Muscle of leg (tissue), 11 donors: ENCODE data around the gene NELFB. TPM values are rescaled to one million over a fixed set of nuclear protein-coding genes. Genes with fewer than 3 reads are reported as not detected.
"Not testable (repeated sequence)": the region's sequence is repeated elsewhere in the genome, so short reads cannot be mapped to it uniquely, and the experiment has no call there.

Experiments used
- DNase-seq: peaks from one replicate; pipeline ENCODE4 v3.0.0; 2013
- H3K27ac ChIP-seq: one replicate; pipeline ENCODE4 v1.5.1; 2013; ENCODE audit warnings: mild to moderate bottlenecking, low read length, control low read depth
- H3K27me3 ChIP-seq: one replicate; pipeline ENCODE4 v1.6.1; 2013; ENCODE audit warnings: low read length; ENCODE audit not compliant: control insufficient read depth, insufficient read depth
- H3K36me3 ChIP-seq: one replicate; pipeline ENCODE4 v1.6.1; 2013; ENCODE audit warnings: low read length; ENCODE audit not compliant: control insufficient read depth, insufficient read depth
- H3K4me1 ChIP-seq: one replicate; pipeline ENCODE4 v1.6.1; 2013; ENCODE audit warnings: low read length; ENCODE audit not compliant: control insufficient read depth, insufficient read depth
- H3K4me3 ChIP-seq: one replicate; pipeline ENCODE4 v1.5.1; 2013; ENCODE audit warnings: low read length, control low read depth
- H3K9me3 ChIP-seq: replicated peaks from 2 replicates; pipeline ENCODE4 v1.6.1; 2013; ENCODE audit warnings: low read depth, low read length; ENCODE audit not compliant: control insufficient read depth
- WGBS: methylation state at CpG from one replicate; pipeline ENCODE4 v1.1.5; 2013; ENCODE audit warnings: missing lambda C conversion rate; ENCODE audit not compliant: insufficient coverage; 5-methylcytosine and 5-hydroxymethylcytosine counted together
- polyA plus RNA-seq, 8 donors: library from polyadenylated mRNA; unstranded; fragments of 120-200 nt; gene quantifications; one replicate each; pipeline versions ENCODE4 v1.2.1 to v1.2.3, GENCODE V29; 2013; ENCODE audit warnings: inconsistent platforms in 1 of 8, low replicate concordance in 1 of 8; ENCODE audit not compliant: insufficient read length in 8 of 8, insufficient read depth in 1 of 8
- total RNA-seq: library from RNA; stranded (reverse); fragments of 120-200 nt; gene quantifications from one replicate; pipeline ENCODE4 v1.2.4, GENCODE V29; 2013

NELFB gene
- total and polyA plus RNA-seq, 9 donors: 25.9 to 57.6 (median 52.7) TPM

- H3K4me1 ChIP-seq, H3K4me3 ChIP-seq, H3K9me3 ChIP-seq, H3K27me3 ChIP-seq, H3K27ac ChIP-seq: not testable (repeated sequence)
- H3K36me3 ChIP-seq: peaks cover 49% of the 10 kb centered on the region
- DNase-seq: peak; percentile 30
- WGBS: 75% methylated on average over 2 of the region's 15 CpGs
Measured at GRCh38 chr9:137262173-137262908, 7.2 kb downstream of the NELFB start.

DNA sequence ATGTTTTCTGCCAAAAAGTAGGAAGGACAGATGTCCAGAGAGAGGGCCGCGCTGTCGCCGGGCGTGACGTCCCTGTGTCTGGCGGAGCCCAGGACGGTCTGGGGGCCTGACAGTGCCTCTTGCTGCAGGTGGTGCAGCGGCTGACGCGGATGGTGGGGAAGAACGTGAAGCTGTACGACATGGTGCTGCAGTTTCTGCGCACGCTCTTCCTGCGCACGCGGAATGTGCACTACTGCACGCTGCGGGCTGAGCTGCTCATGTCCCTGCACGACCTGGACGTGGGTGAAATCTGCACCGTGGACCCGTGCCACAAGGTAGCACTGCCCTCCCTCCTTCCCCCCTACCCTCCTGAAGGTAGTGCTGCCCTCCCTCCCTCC lies 7.8 kb downstream of the NELFB start:
- 93% methylated on average over 21 of the region's 24 CpGs for WGBS
- H3K9me3 ChIP-seq: no peaks in the 10 kb centered on the region
- H3K27me3 ChIP-seq: no peaks in the 10 kb centered on the region
- H3K4me3 ChIP-seq: no peak overlapping the region
- peak; percentile 1 for DNase-seq
- no peaks in the 10 kb centered on the region for H3K4me1 ChIP-seq
- no peak overlapping the region for H3K27ac ChIP-seq
- peaks cover 50% of the 10 kb centered on the region for H3K36me3 ChIP-seq

DNA sequence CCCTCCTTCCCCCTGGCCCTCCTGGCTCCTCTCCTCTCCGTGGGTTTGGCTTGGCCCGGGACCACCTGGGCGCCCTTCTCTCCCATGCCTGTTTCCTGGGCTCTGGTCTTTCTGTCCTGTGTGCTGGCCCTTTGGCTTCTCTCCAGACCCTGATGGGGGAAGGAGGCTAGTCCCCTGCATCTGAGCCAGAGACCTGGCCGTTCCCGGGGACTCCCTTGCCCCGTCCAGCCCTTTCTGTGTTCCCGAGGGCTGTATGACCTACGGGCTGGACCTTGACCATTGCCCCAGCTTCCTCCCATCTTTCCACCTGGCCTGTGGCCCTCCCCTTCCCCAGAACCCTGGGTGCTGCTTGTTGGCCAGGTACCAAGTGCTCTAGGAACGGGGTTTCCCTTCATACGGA lies 8.4 kb downstream of the NELFB start:
- Histone ChIP-seq H3K36me3 (peaks cover 54% of the 10 kb centered on the region), H3K4me3 (no peak overlapping the region), H3K27ac (no peak overlapping the region), H3K27me3 (no peaks in the 10 kb centered on the region), H3K4me1 (peaks cover under 1% of the 10 kb centered on the region), H3K9me3 (no peaks in the 10 kb centered on the region)
- WGBS: 81% methylated on average over 10 of the region's 10 CpGs
- peak; percentile 7 for DNase-seq

DNA sequence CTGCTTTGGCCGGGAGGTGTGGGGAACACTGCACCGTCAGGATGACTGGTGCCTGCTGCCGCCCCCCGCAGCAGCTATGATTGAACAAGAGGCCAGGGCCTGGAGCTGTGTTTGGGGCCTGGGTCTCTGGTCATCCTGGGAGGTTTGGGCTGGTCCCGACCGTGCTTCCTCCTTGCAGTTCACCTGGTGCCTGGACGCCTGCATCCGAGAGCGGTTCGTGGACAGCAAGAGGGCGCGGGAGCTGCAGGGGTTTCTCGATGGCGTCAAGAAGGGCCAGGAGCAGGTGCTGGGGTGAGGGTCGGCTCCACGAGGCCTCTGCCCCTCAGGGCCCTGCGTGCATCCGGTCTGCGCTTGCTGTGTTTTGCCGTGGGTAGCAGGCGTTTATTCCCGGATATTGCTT lies 8.9 kb downstream of the NELFB start:
- peaks cover 57% of the 10 kb centered on the region for H3K36me3 ChIP-seq
- H3K4me1 ChIP-seq: peaks cover 6% of the 10 kb centered on the region
- no peaks in the 10 kb centered on the region for H3K9me3 ChIP-seq
- H3K4me3 ChIP-seq: no peak overlapping the region
- 93% methylated on average over 22 of the region's 22 CpGs for WGBS
- no peak for DNase-seq
- no peaks in the 10 kb centered on the region for H3K27me3 ChIP-seq
- no peak overlapping the region for H3K27ac ChIP-seq

- Histone ChIP-seq H3K36me3 (peaks cover 63% of the 10 kb centered on the region), H3K27me3 (no peaks in the 10 kb centered on the region), H3K4me3 (no peak overlapping the region), H3K9me3 (no peaks in the 10 kb centered on the region), H3K4me1 (peaks cover 8% of the 10 kb centered on the region), H3K27ac (no peak overlapping the region)
- 96% methylated on average over 25 of the region's 29 CpGs for WGBS
- DNase-seq: no peak
Measured at GRCh38 chr9:137265496-137266161, 10.5 kb downstream of the NELFB start.

- Histone ChIP-seq H3K9me3 (no peaks in the 10 kb centered on the region), H3K27me3 (no peaks in the 10 kb centered on the region), H3K4me3 (no peak overlapping the region), H3K36me3 (peaks cover 69% of the 10 kb centered on the region), H3K27ac (no peak overlapping the region), H3K4me1 (peaks cover 8% of the 10 kb centered on the region)
- 76% methylated on average over 14 of the region's 15 CpGs for WGBS
- DNase-seq: no peak
Measured at GRCh38 chr9:137266162-137266527, 11.0 kb downstream of the NELFB start.

GRCh38 chr9:137266585-137267453 lies 11.7 kb downstream of the NELFB start:
- no peak for DNase-seq
- Histone ChIP-seq H3K9me3 (no peaks in the 10 kb centered on the region), H3K27ac (no peak overlapping the region), H3K4me3 (no peak overlapping the region), H3K36me3 (peaks cover 72% of the 10 kb centered on the region), H3K27me3 (no peaks in the 10 kb centered on the region), H3K4me1 (peaks cover 8% of the 10 kb centered on the region)
- 93% methylated on average over 26 of the region's 34 CpGs for WGBS

DNA sequence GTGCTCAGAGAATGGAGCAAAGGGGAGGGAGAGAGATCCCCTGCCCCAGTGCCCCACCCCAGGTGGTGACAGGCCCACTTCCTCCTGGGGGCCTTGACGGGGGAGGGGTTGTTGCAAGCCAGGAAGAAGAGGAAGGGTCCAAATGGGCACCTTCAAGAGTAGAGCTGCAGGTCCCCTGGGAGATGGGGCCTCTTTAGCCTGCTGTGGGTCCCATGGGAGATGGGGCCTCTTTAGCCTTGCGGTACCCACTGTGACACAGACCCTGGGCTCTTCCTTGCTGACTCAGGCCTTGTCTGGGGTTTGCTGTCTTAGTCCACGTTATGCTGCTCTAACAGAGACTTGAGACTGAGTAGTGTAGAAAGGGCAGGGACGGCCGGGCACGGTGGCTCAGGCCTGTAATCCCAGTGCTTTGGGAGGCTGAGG lies 12.8 kb downstream of the NELFB start:
- Histone ChIP-seq H3K9me3 (no peaks in the 10 kb centered on the region), H3K4me1 (peaks cover 8% of the 10 kb centered on the region), H3K27me3 (no peaks in the 10 kb centered on the region), H3K4me3 (no peak overlapping the region), H3K36me3 (peaks cover 81% of the 10 kb centered on the region), H3K27ac (no peak overlapping the region)
- no peak for DNase-seq
- WGBS: 94% methylated on average over 5 of the region's 6 CpGs

DNA sequence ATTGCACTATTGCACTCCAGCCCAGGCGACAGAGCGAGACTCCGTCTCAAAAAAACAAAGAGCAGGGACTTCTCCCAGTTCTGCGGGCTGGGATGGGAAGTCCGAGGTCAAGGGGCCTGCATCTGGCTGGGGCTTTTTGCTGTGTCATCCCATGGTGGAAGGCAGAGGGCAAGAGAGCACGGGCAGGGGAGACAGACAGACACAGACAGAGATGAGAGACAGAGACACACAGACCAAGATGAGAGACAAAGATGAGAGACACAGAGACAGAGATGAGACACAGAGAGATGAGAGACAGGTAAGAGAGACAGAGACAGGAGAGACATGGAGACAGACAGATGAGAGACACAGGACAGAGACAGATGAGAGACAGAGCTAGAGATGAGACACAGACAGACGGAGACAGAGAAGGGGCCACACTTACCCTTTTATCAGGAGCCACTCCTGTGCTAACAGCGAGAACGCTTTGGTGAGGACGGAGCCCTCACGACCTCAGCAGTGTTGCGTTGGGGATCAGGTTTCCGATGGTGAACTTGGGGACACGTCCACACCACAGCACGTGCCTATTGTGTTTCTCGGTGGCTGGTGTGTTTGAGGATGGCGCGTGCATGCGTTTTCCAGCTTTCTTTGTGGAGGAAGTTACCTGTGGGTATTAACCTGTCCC lies 13.5 kb downstream of the NELFB start:
- Histone ChIP-seq H3K4me3 (no peak overlapping the region), H3K27me3 (no peaks in the 10 kb centered on the region), H3K9me3 (no peaks in the 10 kb centered on the region), H3K36me3 (peaks cover 82% of the 10 kb centered on the region), H3K27ac (peak overlapping the region; percentile 42), H3K4me1 (peaks cover 8% of the 10 kb centered on the region)
- DNase-seq: peak; percentile 3
- 78% methylated on average over 18 of the region's 19 CpGs for WGBS
